ENCODE measurements around the gene ZNF672.
"Not testable (repeated sequence)": the region's sequence is repeated elsewhere in the genome, so short reads cannot be mapped to it uniquely, and the experiment has no call there.

Gene ZNF672

DNA sequence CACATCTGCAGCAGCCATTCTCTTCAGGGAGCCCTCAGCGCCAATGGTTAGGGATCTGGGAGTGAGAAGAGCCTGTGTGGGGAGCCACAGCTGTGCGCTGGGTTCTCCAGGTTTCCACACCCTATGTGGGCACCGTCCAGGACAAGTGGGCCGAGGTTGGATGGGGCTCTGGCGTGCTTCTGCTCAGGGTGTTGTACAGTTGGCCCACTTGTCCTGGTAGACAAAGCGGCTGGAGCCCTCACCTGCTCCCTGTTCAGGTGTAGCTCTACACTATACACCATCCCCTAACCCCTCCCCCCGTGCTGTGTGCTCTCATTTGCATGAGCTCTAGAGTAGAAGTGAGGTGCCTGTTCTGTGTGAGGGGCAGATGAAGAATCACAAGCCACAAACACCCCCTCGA is 24.5 kb upstream of the ZNF672 start:
- no peak for DNase-seq

DNA sequence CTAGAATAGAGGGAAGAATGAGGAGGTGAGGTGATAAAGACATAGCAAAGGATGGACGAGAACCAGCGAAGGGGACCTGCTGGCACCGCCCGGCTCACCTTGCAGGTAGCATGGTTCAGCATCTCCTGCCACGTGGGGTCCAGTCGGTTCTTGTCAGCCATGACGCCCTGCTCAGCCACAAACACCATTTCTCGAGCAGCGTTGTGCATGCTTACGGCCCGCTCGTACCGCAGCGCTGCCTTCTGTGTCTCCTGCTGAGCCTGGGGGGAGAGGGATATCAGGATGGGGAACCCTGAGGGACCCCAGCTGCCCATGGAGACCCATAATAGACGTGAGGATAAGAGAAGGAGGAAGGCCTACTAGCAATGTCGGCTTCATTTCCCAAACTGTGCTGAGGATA is 23.7 kb upstream of the ZNF672 start:
- no peak for DNase-seq

DNA sequence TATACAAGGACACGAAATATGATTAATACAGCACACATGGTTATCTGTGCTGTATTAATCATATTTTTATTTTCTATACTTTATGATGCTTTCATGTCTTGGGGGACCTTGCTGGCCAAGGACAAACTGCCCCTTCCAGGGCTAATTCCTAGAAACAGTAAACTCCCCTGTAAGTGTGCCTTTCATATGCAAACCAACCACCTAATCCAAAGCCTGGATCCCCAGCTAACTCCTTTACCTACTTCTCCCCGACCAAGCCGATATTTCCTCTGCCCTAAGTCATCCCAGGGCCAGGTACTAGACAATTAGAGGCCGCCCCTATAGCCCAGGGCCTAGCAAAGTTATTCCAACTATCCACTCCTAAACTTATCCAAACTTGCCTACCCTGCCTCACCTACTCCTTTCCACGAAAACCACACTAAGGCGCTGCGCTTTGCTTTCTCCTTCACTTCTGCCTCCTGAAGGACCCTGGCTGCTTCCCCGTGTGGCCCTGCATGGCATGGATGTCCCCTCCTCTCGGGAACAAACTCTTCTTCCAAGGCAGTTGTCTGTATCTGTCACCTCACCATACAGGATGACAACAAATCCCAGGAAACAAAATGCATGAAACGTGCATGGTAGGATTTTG is 22.5 kb upstream of the ZNF672 start:
- DNase-seq, result no peak

DNA sequence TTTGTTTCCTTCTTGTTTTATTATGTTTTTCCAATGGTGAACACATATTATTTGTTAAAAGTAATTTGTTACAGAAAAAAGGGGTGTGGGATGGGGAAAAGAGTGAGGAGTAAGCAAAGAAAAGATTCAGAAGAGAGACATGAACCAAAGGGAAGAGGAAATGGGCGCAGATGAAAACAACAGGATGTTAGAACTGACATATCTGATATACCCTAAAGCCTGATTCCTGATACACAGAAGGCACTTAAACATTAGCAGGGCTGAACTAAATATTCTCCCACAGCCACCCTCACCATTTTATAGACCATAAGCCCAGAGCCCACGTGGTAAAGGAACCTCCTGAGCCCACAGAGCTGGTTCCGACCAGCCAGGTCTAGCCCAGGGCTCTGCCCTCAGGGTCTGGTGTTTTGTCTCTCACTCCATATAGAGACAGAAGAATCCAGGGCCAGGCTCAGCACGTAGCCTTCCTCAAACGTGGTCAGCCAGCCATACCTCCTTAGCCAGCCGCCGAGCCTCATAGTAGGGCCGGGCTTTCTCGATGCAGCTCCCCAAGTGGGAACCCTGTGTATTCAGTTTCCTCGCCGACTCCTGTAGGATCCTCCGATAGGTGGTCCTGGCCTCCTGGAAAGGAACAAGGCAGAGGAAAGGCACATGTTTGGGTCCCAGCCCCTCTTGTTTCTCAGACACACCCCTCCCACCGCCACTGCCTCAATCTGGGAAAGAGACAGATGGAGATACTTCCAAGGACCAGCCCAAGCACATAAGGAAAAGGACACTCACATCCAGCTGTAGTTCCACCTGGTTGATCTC is 21.8 kb upstream of the ZNF672 start:
- DNase-seq, result no peak

DNA sequence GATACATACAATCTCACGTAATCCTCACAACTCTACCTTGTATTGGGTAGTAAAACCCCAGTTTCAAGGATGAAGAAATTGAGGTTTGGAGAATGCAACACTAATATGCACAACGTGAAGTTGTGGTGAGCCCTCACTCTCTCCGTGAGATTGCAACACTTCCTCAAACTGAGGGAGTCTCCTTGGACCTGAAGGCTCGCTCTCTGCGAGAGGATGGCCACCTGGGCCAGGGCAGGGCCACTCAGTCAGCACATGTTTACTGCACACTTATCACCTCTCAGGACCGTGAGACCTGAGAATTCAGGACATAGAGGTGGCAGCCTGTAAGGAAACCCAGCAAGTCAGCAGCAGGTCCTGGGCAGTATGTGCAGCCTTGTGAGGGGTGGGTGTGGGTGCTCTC is 21.0 kb upstream of the ZNF672 start:
- no peak for DNase-seq

DNA sequence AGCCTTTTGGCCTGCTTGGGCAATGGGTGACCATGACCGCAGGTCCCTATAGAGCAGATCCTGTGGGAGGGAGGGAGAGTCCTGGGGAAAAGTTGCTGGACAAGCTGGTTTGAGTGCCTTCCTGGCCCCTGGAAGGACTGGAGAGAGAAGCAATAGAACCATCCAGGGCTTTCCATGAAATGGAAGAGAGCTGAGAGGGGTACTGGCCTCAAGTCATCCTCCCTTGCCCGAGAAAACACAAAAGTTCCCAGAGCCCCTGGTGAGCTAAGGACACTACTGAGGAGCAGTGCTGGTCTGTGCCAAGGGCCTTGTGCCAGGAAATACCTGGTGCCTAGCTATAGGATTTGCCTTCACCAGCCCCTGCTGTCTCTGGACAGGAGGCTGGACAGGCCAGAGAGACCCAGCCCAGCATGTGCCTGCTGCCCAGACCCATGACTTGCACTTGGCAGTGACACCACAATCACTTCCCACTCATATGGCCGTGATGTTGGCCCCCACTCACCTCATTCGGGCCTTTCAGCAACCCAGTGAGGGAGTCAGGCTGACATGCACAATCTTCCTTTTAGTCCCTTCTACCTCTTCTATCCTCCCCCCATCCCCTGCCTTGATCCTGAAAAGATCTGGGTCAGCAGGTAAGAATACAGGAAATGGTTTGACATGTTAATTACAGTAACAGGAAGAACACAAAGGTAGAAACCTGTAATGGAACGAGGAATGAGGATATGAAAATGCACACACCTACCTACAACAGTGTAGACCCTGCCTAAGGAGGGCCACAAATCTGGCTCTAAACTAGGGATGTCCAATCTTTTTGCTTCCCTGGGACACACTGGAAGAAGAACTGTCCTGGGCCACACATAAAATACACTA is 19.3 kb upstream of the ZNF672 start:
- DNase-seq, result no peak

DNA sequence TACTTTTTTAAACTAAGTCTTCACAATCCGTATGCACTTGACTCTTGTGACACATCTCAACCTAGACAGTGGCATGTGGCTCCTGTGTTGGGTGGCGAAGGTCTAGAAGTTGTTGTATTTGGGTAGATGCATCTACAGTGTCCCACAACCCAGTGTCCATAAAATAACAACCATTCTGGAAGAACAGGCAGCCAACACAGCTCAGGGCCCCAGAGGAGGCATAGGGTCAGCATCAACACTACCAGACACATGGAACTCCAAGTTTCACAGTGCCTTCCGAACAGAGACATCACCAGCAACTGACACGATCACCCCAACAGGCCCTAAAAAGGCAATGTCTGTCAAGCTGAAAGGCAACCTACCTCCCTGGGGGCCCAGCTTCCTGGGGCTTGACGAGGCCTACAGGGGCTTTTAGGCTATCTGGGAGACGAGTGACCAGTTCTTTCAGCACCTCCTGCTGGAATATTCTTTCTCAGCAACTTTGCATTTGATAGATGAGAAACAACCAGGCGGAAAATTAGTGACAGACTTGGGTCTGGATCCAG is 17.9 kb upstream of the ZNF672 start:
- no peak for DNase-seq

DNA sequence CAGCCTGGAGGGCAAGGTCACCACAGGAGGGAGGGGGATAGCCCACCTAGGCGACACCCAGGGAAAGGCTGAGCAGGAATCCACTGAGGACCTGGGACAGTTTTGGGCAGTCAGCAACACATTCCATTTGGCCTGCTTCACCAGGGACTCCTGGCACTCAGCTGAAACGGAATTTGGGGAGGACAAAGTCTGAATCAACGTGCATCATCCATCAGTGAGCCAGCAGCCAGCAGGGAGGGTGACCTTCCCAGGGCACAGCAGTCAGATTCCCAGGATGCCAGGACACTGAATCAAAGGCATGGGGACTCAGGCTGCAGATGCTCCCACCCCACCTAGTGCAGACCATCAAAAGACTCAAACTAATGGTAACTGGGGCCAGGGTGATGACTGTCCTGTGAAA is 16.9 kb upstream of the ZNF672 start:
- DNase-seq, result no peak

DNA sequence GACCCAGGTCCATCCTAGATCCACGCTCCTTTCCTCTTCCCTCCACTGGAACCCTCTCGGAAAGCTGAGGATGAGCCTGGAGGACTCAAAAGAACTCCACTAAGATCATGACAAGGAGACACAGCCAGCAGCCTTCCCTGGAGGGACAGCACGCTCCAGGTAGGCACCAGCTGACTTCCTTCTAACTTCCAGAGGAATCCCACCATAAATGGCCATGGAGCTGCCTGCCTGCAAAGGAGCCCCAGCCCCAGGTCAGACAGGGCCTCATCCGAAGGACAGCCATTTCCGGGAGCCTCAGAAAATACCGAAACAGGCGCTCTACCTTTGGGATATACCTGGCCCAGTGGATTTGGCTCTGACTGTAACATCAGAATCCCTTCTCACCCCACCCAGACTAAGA is 16.4 kb upstream of the ZNF672 start:
- DNase-seq, result no peak

DNA sequence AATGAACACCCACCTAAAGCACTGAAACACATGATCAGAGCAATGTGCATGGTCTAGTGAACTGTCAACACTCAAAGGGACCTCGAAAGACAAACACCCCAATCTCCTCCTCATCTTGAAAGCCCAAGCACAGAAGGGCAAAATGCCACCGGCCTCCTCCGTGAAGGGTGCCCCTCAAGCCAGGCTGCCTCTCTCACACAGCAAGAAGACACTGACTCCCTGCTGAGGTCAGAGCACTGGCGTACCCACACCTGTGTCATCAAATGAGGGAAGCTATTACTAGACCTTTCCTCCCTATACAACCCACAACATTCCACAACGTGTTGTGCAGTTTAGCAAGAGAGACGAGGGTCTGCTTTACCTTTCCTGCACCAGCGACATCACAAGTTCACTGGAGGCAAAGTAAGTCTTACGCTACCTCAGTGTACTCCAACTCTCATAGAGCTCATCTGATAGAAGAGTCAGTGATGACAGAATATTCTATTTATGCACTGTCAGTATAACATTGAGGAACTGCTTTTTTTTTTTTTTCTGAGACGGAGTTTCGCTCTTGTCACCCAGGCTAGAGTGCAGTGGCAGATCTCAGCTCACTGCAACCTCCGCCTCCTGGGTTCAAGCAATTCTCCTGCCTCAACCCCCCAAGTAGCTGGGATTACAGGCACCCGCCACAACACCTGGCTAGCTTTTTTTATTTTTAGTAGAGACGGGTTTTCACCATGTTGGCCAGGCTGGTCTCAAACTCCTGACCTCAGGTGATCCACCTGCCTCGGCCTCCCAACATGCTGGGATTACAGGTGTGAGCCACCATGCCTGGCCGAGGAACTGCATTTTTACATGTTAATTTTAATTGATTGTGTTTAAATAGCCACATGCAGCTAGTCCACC is 15.6 kb upstream of the ZNF672 start:
- DNase-seq, result no peak

DNA sequence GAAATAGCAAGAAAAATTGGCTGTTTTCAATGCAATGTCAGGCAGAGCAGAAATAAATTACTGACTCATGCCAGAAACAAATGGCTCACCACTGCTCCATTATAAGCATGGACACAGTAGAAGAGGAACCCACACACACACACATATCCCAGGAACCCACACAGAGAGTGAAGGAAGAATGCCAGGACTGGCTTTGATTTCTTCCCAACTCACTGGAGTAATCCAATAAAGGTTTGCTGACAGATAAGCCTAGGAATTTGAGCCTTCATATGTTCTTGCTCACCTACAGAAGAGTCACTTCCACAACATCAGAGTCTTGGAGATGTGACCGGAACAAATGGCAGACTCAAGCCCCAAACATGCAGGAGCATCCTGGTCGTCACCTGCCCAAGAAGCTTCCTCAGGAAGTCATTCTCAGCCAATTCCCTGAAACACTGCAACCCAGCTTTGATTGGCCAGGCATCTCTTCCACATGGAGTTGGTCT is 14.5 kb upstream of the ZNF672 start:
- no peak for DNase-seq

DNA sequence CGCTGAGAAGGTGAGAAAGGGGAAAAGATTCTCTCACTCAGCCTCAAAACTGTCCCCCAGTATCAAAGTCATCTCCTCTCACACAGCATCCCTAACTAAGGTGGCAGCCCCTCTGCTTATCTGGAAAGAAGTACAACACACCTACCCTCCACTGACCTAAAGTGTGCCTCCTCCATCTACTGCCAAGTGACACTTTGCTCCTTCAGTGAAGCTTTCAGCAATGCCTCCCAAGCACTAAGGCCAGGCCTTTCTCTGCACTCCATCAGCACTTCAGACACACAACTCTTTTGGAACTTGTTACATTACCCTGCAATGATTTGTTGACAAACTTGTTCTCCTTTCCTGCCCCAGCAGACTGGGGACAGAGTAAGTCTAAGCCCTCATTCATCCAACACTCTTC is 13.7 kb upstream of the ZNF672 start:
- no peak for DNase-seq

DNA sequence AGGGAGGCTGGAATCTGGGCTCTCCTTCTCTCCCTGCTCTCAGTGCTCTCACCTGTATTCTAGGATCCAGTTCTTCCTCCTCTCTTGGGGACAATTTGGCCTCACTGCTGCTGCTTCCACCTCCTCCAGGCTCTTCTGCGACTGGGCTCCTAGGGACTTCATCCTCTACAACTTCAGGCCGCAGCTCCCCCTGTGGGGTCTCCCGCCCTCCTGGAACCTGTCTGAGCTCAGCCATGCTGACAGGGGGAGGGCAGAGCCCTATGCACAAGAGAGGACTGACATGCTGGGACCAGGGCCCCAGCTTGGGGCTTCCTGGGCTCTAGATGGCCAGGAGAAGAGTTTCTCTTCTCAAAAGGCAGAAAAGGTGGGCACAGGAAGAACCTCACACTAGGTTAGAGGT is 13.3 kb upstream of the ZNF672 start:
- no peak for DNase-seq

DNA sequence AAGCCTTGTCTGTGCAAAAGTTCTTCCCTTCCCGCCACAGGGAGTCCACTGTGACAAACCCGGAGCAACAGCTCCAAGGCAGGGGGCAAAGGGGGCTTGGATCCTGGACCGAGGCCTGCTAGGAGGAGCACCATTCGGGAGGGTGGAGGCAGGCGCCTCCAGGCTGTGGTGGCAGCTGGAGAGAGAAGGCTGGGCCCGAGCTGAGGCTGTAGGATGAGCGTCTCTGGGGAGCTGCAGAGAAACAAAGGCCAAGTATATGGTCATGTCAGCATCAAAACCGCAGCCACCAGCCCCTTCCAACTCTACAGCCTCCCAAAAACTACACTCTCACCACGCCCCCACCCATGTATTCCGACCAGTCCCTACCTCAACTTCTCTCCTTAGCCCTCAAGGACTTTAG is 12.9 kb upstream of the ZNF672 start:
- no peak for DNase-seq

DNA sequence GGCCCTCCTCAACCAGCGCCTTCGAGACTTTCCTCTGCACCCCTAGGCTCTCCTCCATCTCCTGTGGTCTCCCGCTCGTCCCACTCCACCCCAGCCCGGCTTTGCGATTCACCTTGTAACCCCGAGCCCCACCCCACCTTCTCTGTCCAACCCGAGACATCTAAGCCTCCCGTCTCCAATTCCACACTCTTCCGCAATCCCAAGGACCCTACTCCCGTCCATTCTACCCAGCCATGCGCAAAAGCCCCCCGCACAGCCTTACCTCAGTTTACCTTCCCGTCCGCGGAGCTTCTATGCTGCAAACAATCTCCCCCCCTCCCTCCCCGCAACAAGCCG is 12.5 kb upstream of the ZNF672 start:
- no peak for DNase-seq

DNA sequence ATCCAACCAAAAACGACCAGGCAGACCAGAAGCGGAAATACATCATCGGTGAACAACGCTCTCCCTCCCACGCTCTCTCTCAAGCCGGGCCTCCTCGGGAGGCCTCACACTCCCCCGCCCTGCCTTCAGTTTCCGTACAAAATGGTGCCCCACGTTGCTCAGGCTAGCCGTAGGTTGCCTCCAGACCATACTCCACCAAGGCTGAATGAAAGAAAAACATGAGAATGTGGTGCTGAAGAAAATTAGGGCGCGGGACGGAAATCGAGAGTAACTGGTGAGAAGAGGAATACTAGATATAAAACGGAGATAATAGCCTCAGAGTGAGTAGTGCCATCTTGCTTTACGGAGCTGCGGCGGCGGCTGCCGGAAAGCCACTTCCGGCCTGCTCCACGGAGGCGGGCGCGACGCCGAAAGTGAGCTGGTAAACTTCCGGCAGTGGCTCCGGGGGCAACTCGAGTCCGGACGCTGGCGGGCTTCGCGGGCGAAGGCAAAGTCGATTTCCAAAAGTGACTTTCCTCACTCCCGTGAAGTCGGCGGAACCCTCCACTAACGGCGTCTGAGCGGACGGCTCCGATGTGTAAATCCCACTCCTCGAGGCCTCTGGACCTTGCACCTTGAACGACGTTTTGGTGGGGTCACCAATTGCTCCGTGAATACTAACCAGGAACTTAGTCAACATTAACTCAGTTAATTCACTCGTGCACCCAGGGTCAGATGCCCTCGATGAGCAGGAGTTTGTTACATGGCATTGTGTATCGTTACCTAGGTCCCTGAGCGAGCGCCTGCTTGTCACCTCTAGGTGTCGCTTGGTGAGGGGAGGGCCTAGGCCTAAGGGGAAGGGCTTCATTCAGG is 11.9 kb upstream of the ZNF672 start, which contains the start of gene SH3BP5L:
SH3BP5L (minus strand) TSS at position 7 of the 852 bp plus-strand sequence. CDS start 980 bp downstream, outside the sequence.
- DNase-seq, result peak; percentile 92

DNA sequence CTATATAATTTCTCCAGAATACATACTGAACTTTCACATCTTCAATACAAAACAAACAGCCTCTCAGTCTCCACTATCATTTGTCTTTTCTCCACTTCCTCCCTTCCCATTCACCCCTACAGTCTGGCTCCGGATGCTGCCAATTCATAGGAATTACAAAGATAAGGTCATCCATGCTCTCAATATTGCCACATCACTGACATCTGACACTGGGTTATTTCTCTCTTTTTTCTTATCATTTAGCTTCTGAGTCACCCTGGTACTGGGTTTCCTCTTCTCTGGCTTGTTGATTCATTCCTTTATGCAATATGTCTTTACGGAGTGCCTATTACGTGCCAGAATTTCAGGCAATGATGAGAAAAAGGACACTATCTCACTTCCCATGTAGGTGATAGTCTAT is 9.2 kb upstream of the ZNF672 start:
- no peak for DNase-seq

DNA sequence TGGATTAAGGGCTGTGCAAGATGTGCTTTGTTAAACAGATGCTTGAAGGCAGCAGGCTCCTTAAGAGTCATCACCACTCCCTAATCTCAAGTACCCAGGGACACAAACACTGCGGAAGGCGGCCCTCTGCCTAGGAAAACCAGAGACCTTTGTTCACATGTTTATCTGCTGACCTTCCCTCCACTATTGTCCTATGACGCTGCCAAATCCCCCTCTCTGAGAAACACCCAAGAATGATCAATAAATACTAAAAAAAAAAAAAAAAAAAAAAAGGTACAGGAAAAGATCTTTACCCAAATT is 7.4 kb upstream of the ZNF672 start:
- not testable (repeated sequence) for DNase-seq

DNA sequence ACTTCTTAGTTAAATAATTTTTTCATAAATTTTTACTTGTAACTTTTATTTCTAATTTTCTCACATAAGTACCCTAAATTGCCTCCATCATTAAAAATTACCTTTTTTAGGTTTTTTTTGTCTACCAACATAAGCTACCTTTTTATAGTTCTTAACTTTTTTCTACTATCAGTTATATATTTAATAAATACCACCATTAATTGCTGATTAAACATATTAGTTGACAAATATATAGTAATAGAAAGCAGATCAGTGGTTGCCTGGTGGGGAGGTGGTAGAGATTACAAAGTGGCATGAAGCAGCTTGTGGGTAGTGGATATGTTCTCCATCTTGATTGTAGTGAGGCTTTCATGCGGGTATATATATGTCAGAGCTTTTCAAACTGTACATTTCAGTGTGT is 6.2 kb upstream of the ZNF672 start:
- no peak for DNase-seq

DNA sequence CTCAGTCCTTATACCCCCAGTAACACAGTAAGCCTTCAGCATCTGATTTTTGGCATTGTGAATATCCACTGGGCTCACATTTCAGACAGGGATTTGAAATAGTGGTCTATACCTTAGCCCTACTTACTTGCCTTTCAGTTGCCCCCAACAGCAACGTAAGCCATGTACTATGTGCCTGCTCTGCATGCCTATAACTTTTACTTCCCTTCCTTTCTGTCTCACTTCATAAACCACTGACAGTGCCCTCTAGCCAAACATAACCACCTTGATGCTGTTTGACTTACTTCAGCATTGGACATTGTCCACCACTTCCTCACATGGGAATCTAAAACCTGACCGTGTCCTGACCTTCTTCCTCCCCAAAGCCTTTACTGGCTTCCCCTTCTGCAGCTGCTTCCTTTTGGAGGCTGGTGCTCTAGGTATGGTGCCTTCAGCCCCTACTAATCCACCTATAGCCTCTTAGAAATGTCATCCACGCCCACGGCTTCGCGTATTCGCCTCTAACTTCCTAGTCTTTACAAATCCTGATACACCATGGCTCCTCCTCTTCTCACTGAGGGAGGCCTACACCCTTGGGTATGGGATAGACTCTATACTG is 3.6 kb upstream of the ZNF672 start:
- no peak for DNase-seq
